GM12878 (cell line): ENCODE results near the gene FGFRL1.

ENCODE experiments used
- CHD2 ChIP-seq: IDR thresholded peaks from 2 replicates; pipeline ENCODE4 v1.6.1; 2011; ENCODE audit warnings: low read depth, low read length, improper control_type of control experiment, borderline replicate concordance
- CREB1 ChIP-seq: IDR thresholded peaks from 2 replicates; pipeline ENCODE4 v1.6.1; 2012; ENCODE audit warnings: low read depth, mild to moderate bottlenecking, inconsistent platforms
- EP300 ChIP-seq, 2 experiments: fragments of 150-350 bp in 1 of 2; IDR thresholded peaks; 2 replicates each; pipeline ENCODE4 v1.6.1; 2011 to 2012; ENCODE audit warnings: low read depth in 2 of 2, low read length in 2 of 2, borderline replicate concordance in 1 of 2, improper control_type of control experiment in 1 of 2, inconsistent platforms in 1 of 2; ENCODE audit not compliant: control insufficient read depth in 1 of 2
- ETV6 ChIP-seq, 2 experiments: fragments of 450-650 bp in 1 of 2; IDR thresholded peaks in 1 of 2; conservative IDR thresholded peaks in 1 of 2; 2 replicates each; pipeline ENCODE4 v1.6.1; 2014; ENCODE audit warnings: antibody characterized with exemption in 1 of 2, borderline replicate concordance in 1 of 2, low read depth in 1 of 2, mild to moderate bottlenecking in 1 of 2, moderate library complexity in 1 of 2
- EZH2 ChIP-seq: IDR thresholded peaks from 2 replicates; pipeline ENCODE4 v1.6.1; 2012; ENCODE audit warnings: low read depth, mild to moderate bottlenecking, control low read depth, inconsistent platforms, low read length, borderline replicate concordance; ENCODE audit not compliant: control insufficient read depth
- POLR2A ChIP-seq: IDR thresholded peaks from 2 replicates; pipeline ENCODE4 v1.6.1; 2011; ENCODE audit warnings: low read depth, mild to moderate bottlenecking, low read length
- POLR2AphosphoS2 ChIP-seq: IDR thresholded peaks from 2 replicates; pipeline ENCODE4 v1.6.1; 2011; ENCODE audit warnings: low read depth, mild to moderate bottlenecking, low read length, improper control_type of control experiment, moderate library complexity
- SIN3A ChIP-seq: IDR thresholded peaks from 2 replicates; pipeline ENCODE4 v1.6.1; 2012; ENCODE audit warnings: low read depth, low read length, improper control_type of control experiment
- ZZZ3 ChIP-seq: IDR thresholded peaks from 2 replicates; pipeline ENCODE4 v1.6.1; 2011; ENCODE audit warnings: low read depth; ENCODE audit not compliant: control insufficient read depth, insufficient read length
- TF ChIP-seq, protein P1 (sequence below), 3 experiments: IDR thresholded peaks in 2 of 3; conservative IDR thresholded peaks in 1 of 3; 2 replicates each; pipeline ENCODE4 v1.5.1; 2011; ENCODE audit warnings: low read depth in 3 of 3, low read length in 3 of 3, mild to moderate bottlenecking in 3 of 3, control low read depth in 2 of 3, moderate library complexity in 2 of 3, inconsistent platforms in 1 of 3, mixed read lengths in 1 of 3; ENCODE audit not compliant: control insufficient read depth in 2 of 3, insufficient read depth in 1 of 3; ENCODE audit errors: extremely low read depth in 1 of 3
- TF ChIP-seq, protein P2 (sequence below): IDR thresholded peaks from 2 replicates; pipeline ENCODE4 v1.6.1; 2011; ENCODE audit warnings: low read depth, low read length, improper control_type of control experiment, borderline replicate concordance
- TF ChIP-seq, protein P3 (sequence below): IDR thresholded peaks from 2 replicates; pipeline ENCODE4 v1.6.1; 2012; ENCODE audit warnings: low read depth, low read length, improper control_type of control experiment
- TF ChIP-seq, protein P4 (sequence below): IDR thresholded peaks from 2 replicates; pipeline ENCODE4 v1.6.1; 2012; ENCODE audit warnings: low read depth, low read length, improper control_type of control experiment

DNA sequence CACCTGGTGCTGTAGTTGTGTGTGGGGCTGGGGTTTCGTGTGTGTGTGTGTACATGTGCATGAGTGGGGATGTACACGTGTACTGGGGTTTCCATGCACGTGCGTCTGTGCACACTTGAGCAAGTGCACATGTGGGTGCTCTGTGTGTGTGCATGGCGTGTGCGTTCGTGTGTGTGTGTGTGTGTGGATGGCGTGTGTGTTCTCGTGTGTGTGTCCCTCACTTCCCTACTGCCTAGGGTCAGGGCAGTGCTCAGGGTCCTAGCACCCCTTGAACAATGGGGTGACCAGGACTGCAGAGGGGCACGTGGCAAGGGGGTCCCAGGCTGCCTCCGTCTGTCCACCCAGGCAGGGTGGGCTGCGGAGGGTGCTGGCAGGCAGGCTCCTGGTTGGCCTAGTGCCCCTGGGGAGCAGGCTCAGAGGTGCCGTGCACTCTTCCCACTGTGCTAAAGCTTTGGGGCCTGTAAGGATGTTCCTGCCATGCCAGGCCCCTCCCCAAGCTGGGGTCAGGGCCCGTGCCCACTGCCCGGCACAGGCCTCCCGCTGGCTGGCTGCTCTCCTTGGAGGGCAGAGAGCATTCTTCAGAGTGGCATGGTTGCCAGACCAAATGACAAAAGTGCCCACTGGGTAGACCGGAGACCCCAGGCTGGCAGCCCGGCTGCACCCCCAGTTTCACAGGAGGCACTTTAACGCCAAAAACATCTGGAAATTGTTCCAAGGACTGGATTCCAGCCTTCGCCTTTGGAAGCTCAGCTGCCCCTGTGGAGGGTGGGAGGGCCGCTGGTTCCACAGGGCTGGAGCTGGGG is 29.1 kb downstream of the FGFRL1 start:
- TF ChIP-seq, protein P1, sequence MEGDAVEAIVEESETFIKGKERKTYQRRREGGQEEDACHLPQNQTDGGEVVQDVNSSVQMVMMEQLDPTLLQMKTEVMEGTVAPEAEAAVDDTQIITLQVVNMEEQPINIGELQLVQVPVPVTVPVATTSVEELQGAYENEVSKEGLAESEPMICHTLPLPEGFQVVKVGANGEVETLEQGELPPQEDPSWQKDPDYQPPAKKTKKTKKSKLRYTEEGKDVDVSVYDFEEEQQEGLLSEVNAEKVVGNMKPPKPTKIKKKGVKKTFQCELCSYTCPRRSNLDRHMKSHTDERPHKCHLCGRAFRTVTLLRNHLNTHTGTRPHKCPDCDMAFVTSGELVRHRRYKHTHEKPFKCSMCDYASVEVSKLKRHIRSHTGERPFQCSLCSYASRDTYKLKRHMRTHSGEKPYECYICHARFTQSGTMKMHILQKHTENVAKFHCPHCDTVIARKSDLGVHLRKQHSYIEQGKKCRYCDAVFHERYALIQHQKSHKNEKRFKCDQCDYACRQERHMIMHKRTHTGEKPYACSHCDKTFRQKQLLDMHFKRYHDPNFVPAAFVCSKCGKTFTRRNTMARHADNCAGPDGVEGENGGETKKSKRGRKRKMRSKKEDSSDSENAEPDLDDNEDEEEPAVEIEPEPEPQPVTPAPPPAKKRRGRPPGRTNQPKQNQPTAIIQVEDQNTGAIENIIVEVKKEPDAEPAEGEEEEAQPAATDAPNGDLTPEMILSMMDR (IDR thresholded peaks at IDR 0.05 in 2 of 3, conservative IDR thresholded peaks at IDR 0.05 in 1 of 3; ENCODE audit: control insufficient read depth in 2 of 3, extremely low read depth in 1 of 3, insufficient read depth in 1 of 3, low read depth in 3 of 3, low read length in 3 of 3), result no peak
- TF ChIP-seq CREB1 (no peak), POLR2A (no peak), ZZZ3 (no peak), EP300 (IDR thresholded peaks at IDR 0.05; ENCODE audit: borderline replicate concordance in 1 of 2, control insufficient read depth in 1 of 2, low read depth in 2 of 2, low read length in 2 of 2) (no peak), ETV6 (conservative IDR thresholded peaks at IDR 0.05 in 1 of 2, IDR thresholded peaks at IDR 0.05 in 1 of 2; ENCODE audit: borderline replicate concordance in 1 of 2, low read depth in 1 of 2) (no peak), CHD2 (no peak), EZH2 (no peak), SIN3A (no peak), POLR2AphosphoS2 (no peak)
- TF ChIP-seq, protein P2, sequence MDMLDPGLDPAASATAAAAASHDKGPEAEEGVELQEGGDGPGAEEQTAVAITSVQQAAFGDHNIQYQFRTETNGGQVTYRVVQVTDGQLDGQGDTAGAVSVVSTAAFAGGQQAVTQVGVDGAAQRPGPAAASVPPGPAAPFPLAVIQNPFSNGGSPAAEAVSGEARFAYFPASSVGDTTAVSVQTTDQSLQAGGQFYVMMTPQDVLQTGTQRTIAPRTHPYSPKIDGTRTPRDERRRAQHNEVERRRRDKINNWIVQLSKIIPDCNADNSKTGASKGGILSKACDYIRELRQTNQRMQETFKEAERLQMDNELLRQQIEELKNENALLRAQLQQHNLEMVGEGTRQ, result no peak
- TF ChIP-seq, protein P3, sequence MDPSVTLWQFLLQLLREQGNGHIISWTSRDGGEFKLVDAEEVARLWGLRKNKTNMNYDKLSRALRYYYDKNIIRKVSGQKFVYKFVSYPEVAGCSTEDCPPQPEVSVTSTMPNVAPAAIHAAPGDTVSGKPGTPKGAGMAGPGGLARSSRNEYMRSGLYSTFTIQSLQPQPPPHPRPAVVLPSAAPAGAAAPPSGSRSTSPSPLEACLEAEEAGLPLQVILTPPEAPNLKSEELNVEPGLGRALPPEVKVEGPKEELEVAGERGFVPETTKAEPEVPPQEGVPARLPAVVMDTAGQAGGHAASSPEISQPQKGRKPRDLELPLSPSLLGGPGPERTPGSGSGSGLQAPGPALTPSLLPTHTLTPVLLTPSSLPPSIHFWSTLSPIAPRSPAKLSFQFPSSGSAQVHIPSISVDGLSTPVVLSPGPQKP, result no peak
- TF ChIP-seq, protein P4, sequence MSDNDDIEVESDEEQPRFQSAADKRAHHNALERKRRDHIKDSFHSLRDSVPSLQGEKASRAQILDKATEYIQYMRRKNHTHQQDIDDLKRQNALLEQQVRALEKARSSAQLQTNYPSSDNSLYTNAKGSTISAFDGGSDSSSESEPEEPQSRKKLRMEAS, result no peak
